Inferior parietal cortex (tissue), 1 donor: ENCODE data around the gene ZNF765.
A peak's percentile ranks its signal among the peaks of the same experiment; 100 is the strongest.
"Not testable (repeated sequence)": the region's sequence is repeated elsewhere in the genome, so short reads cannot be mapped to it uniquely, and the experiment has no call there.

ENCODE experiments used
- DNase-seq: peaks from one replicate; pipeline ENCODE4 v3.0.0-alpha.2; 2016; ENCODE audit errors: extremely low spot score

Gene ZNF765

DNA sequence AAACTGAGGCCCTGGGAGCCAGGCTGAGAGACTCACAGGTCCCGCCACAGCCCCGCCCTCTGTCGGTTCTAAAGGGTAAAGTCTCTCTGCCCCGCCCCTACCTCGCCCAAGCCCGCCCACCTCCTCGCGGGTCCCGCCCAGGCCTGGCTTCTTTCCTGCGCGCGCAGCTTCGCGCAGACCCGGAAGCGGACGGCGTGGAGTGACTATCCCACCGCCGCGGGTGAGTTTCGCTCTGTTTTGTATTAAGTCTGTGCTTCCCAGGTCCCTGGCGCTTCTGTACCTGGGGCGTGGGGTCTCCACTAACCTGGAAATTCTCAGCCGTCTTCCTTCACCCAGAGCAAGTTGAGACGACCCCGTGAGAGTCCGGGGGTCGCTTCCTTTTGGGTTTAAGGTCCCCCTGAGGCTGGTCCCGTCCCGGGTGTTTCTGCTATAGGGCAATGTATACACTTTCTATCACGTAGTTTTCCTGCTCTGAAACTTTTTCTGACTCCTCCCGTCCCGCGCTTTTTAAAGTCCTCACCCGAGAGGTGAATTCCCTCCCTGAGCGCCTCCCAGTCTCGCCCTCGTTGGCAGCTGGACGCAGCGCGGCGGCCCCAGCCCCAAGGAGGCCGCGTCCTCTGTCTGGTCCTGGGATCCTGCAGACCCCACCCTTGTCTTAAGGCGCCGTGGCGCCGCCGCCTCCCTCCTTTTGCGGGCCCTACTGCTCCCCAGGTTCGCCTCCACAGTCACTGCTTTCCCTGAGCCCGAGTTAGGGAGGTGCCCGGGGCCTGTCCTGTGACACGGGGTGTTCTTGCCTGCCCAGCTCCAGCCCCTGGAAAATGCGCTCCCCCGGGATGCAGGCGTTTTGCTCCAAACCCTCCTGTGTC lies at the start of gene ZNF765:
TSS of gene ZNF765 (plus strand) at position 176 of the 866 bp plus-strand sequence. CDS start 2,867 bp downstream, outside the sequence.
- DNase-seq = peak; percentile 85

DNA sequence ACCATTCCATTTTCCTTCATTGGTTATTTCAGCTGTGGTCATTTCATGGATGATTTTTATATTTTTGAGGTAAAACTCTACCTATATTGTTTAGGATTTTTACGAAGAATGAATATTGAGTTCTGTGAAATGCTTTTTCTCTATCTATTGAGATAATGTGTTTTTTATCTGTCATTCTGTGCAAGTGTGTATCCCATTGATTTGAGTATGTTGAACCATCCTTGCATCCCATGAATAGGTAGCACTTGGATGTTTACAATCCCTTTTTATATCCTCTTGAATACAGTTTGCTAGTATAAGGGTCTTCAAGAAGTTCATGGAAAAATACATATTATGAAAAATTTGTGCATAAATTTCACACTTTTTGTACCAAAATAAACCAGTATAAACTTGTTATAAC lies 39.2 kb upstream of the ZNF765 start:
- no peak for DNase-seq

DNA sequence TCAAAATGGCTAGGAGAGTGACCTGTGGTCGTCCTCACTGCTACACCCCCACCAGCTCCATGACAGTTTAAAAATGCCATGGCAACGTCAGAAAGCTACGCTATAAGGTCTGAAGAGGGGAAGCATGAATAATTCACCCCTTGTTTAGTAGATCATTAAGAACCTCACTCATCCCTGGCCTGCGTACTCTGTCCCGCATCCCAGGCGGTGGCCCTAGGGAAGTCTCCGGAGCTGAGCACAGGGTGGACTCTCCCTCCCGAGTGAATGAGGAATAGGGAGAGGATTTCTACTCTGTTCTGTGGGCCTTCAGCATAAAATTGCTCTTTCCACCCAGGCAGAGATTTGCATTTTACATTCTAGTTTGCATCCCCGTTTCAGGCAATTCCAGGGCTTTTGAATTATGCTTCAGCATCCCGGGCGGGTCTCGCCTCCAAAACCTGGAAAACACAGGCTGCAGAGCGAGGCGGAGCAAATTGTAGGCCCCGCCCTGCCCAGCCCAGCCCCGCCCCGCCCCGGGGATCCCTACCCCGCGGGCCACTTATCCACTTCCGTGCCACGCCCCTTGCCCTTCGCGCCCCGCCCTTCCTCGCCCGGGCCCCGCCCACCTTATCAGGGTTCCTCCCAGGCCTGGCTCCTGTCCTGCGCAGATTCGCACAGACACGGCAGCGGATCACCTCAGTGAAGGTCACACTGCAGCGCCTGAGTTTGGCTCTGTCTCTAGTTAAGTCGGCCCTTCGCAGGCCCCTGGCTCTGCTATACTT lies 36.9 kb upstream of the ZNF765 start:
- DNase-seq = no peak

DNA sequence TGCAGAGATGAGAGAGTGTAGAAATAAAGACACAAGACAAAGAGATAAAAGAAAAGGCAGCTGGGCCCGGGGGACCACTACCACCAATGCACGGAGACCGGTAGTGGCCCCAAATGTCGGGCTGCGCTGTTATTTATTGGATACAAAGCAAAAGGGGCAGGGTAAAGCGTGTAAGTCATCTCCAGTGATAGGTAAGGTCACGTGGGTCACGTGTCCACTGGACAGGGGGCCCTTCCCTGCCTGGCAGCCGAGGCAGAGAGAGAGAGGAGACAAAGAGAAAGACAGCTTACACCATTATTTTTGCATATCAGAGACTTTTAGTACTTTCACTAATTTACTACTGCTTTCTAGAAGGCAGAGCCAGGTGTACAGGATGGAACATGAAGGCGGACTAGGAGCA lies 34.9 kb upstream of the ZNF765 start:
- DNase-seq = not testable (repeated sequence)

DNA sequence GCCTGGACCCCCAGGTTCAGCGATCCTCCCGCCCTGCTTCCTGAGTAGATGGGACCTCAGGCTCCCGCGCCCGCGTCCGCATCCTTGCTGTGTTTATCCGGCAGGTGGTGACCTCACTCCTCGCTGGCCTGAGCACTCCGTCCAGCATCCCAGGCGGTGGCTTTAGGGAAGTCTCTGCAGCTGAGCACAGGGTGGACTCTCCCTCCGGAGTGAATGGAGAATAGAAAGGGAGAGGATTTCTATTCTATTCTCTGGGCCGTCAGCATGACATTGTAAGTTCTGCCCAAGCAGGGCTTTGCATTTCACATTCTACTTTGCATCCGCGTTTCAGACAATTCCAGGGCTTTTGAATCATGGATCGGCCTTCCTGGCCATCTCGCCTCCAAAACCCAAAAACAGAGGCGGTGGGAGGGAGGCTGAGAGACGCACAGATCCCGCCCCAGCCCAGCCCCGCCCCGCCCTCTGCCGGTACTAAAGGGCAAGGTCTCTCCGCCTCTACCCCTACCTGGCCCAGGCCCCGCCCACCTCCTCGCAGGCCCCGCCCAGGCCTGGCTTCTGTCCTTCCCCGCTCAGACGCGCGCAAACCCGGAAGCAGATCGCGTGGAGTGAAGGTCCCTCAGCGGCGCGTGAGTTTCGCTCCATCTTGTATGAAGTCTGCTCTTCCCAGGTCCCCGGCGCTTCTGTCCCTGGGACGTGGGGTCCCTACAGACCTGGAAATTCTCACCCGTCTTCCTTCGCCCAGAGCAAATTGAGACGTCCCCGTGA lies 29.6 kb upstream of the ZNF765 start, which contains the start of gene ZNF525:
TSS of gene ZNF525 (plus strand) at position 572 of the 765 bp plus-strand sequence. CDS start 6,577 bp downstream, outside the sequence.
- DNase-seq = peak; percentile 77

DNA sequence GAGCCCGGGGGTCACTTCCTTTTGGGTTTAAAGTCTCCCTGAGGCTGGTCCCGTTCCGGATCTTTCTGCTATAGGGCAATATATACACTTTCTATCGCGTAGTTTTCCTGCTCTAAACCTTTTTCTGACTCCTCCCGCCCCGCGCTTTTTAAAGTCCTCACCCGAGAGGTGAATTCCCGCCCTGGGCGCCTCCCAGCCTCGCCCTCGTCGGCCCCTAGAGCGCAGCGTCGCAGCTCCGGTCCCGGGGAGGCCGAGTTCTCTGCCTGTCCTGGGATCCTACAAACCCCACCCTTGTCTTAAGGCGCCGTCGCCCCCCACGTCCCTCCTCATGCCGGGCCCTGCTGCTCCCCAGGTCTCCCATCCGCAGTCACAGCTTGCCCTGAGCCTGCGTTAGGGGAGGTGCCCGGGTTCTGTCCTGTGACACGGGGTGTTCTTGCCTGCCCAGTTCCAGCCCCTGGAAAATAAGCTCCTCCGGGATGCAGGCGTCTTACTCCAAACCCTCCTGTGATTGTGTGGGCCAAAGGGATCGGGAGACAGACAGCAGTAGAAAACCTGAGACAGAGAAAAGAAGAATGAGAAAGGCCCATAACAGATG lies 29.0 kb upstream of the ZNF765 start:
- DNase-seq = no peak

DNA sequence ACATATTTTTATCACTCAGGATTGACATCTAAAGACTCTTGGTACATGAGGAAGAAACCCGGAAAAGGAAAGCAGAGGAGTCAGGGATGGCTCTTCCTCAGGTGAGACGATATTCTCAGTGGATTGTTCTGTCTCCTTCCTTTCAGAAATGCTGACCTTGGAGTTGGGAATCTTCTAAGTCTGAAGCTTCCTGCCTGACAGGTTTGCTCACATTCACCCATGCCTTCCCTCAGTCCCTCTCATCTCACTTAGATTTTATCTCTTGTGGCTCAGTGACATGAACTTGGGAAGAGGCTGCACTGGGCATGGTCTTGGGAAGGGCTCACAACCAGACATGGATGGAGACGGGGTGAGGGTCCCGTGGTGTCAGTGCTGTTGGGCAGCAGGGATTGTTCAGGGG lies 22.8 kb upstream of the ZNF765 start:
- no peak for DNase-seq

DNA sequence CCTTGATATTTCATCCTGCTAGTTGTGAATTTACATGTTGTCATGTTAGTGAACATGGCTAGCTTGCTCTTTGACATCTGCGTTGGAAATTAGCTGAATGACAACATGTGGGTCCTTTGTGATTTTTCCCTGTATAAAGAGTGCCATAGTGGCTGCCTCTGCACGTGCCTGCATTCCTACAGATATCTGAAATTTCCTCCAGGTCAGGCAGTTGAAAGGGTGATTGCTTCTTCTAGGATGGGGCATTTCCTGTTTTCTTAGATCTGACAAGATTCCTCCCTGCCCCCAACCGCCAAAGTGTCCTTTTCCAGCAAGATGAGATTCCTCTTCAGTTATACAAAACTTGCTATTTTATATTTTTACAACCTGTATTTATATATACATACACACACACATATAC lies 20.7 kb upstream of the ZNF765 start:
- no peak for DNase-seq

DNA sequence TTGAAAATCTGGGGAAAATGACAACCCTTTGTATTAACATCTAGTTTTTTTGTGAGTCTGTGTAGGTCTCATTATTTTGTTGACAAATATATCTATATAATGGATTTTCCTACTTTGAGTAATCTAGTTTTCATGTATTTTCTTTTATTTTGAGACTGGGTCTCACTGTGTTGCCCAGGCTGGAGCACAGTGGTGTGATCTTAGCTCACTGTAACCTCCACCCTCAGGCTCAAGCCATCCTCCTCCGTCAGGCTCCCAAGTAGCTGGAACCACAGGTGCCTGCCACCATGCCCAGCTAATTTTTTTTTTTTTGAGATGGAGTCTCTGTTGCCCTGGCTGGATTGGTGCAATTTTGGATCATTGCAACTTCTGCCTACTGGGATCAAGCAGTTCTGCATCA lies 20.2 kb upstream of the ZNF765 start:
- DNase-seq = no peak

DNA sequence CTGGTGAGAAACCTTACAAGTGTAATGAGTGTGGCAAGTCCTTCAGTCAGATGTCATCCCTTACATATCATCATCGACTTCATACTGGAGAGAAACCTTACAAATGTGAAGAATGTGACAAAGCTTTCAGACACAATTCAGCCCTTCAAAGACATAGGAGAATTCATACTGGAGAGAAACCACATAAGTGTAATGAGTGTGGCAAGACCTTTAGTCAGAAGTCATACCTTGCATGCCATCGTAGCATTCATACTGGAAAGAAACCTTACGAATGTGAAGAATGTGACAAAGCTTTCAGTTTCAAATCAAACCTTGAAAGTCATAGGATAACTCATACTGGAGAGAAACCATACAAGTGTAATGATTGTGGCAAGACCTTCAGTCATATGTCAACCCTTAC lies 13.6 kb upstream of the ZNF765 start:
- no peak for DNase-seq

DNA sequence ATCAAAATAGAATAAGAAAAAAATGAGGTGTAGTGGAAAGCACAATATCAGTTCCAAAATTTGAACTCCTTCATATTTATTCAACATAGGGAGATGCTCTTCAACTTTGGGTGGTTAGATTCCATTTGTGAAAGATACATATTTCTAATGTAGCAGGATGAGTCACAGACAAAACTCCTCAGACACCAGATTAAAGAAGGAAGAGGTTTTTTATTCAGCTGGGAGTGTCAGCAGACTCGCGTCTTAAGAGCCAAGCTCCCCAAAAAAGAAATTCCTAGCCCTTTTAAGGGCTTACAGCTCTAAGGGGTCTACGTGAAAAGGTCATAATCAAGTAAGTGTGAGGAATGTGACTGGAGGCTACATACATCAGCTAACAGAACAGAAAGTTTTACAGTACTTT lies 6.8 kb upstream of the ZNF765 start:
- no peak for DNase-seq

DNA sequence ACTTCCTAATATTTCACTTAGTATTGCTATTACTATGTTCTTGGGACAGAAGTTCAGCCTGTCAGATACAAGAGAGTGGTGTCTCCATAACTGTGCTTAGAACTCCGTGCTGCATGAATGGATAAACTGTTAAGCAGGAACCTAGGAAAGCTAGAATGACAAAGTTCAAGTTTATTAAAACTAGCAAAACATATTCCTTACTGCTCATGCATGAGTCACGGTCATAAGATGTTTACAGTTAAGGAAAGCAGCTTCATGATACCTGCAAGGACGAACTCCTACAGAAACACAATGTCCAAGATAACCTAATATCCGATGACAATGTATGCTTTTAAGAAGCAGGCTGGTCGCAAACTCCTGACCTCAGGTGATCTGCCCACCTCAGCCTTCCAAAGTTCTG lies 6.0 kb upstream of the ZNF765 start:
- DNase-seq = no peak

DNA sequence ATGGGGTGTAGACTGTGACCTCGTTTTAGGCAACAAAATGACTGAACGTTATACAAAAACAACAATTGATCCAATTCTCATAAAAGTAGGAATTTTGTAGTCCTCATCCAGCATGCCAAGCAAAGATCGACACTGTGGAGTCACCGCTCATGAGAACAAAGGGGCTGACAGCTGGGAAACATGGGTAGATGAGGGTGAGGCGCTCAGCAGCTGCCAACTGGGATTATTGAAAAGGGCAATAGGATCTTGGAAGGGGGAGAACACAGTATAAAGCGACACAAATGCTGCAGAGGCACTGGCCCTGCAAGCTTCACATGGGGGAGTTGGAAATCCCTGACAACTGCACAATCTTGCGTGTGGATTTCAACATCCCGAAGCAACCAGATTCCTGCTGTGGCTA lies 5.4 kb upstream of the ZNF765 start:
- no peak for DNase-seq

DNA sequence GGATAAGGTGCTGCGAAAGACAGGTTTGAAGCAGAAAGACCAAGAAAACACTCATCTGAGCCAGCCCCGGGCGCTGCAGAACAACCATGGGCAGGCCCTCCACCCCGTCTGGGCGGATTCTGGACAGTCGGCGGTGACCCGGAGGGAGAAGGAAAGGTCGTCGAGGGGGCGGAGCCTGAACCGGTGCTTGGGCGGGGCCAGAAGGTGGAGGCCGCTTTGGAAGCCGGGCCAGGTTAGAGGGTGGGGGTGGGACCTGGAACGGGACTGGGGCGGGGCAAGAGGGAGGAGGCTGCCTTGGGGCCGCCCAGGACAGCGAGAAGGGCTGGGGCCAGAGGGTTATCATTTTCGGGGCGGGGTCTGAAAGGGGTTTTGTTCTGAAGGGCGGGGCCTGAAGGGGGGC lies 5.0 kb upstream of the ZNF765 start:
- no peak for DNase-seq

DNA sequence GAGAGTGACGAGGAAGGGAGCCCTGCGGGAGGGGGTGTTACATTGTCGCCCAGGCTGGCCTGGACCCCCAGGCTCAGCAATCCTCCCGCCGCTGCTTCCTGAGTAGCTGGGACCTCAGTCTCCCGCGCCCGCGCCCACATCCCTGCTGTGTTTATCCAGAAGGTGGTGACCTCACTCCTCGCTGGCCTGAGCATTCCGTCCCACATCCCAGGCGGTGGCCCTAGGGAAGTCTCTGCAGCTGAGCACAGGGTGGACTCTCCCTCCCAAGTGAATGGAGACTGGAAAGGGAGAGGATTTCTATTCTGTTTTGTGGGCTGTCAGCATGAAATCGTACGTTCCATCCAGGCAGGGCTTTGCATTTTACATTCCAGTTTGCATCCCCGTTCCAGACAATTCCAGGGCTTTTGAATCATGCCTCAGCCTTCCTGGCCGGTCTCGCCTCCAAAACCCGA lies 401 bp upstream of the ZNF765 start:
- DNase-seq = no peak

DNA sequence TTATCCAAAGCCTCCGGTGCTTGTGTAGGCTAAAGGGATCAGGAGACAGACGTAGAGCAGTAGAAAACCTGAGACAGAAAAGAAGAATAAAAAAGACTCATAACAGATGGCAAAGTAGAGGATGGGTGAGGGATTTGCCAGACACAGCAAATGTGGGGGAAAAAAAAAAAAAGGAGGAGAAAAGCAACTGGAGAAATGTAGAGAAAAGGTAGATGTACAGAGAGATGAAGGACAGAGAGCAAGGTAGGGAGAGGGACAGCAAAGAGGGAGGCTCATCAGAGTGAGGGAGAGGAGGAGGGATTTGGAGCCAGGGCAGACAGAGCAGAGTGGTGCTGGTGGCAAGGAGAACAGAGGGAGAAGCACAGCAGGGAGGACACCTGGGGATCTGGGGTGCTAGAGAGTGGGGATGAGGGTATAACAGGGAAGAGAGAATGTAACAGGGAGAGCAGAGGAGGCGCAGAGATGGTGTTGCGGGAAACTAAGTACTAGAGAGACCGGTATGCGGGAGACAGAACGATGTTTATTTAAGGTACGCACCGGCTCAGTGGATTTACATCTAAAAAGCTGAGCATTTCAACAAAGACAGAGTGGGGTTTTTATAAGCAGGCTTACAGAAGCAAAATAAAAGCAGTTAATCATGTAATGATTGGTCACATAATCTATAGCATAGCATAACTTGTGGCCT lies 1.0 kb downstream of the ZNF765 start:
- peak; percentile 2 for DNase-seq

DNA sequence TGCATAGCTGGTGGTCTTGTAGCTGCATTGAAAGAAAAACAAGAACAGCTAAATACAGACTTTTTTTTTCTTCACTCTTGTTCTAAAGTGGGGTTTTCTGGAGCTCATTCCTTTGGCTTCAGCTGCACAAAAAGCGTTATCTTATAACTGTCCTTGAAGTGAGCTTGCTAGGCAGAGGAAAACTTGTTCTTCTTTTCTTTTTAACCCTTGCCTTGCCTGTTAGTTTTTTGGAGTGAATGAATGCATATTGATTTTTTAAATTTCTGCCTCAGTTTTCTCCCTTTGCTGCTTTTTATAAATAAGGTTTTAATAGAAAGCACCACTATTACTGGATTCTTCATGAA lies 1.5 kb downstream of the ZNF765 start:
- no peak for DNase-seq

DNA sequence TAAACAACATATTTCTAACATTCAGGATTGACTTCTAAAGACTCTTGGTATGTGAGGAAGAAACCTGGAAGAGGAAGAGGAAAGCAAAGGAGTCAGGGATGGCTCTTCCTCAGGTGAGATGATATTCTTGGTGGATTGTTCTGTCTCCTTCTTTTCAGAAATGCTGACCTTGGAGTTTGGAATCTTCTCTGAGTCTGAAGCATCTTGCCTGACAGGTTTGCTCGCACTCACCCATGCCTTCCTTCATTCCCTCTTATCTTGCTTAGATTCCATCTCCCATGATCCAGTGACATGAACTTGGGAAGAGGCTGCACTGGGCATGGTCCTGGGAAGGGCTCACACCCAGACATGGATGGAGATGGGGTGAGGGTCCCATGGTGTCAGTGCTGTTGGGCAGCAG lies 3.0 kb downstream of the ZNF765 start:
- not testable (repeated sequence) for DNase-seq

DNA sequence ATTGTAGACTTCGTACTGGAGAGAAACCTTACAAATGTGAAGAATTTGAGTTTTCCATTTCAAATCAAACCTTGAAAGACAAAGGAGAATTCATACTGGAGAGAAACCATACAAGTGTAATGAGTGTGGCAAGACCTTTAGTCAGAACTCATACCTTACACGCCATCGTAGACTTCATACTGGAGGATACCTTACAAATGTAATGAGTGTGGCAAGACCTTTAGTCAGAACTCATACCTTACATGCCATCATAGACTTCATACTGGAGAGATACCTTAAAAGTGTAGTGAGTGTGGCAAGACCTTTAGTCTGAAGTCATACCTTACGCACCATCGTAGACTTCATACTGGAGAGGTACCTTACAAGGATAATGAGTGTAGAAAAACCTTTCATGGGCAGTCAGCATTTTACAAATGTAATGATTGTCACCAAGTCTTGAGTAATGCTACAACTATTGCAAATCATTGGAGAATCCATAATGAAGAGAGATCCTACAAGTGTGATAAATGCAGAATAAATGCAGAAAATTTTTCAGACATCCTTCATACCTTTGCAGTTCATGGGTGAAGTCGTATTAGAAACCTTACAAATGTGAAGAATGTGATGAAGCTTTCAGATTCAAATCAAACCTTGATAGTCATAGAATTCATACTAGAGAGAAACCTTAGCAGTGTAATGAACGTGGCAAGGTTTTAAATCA lies 14.7 kb downstream of the ZNF765 start:
- no peak for DNase-seq

DNA sequence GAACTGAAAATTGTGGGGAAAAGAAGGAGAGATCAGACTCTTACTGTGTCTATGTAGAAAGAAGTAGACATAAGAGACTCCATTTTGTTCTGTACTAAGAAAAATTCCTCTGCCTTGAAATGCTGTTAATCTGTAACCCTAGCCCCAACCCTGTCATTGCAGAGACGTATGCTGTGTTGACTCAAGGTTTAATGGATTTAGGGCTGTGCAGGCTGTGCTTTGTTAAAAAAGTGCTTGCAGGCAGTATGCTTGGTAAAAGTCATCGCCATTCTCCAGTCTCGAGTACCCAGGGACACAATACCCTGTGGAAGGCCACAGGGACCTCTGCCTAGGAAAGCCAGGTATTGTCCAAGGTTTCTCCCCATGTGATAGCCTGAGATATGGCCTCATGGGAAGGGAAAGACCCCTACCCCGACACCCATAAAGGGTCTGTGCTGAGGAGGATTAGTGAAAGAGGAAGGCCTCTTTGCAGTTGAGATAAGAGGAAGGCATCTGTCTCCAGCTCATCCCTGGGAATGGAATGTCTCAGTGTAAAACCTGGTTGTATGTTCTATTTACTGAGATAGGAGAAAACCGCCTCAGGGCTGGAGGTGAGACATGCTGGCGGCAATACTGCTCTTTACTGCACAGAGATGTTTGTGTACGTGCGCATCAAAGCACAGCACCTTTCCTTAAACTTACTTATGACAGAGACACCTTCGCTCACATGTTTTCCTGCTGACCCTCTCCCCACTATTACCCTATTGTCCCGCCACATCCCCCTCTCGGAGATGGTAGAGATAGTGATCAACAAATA lies 25.8 kb downstream of the ZNF765 start:
- not testable (repeated sequence) for DNase-seq
